ENCODE measurements around the gene SLC25A26. TPM values are rescaled to one million over a fixed set of nuclear protein-coding genes. Genes with fewer than 3 reads are reported as not detected.

SLC25A26 gene
- total and polyA plus RNA-seq, 9 donors = 17.3 to 32.3 (median 22.6) TPM

GRCh38 chr3:66314455-66314854, 93.7 kb downstream of the SLC25A26 start:
- 50 to 60% (median 58%) methylated on average over 6 of the region's 6 CpGs for WGBS, 3 donors
- no peak overlapping the region for H3K27ac ChIP-seq
- TF ChIP-seq EP300 (IDR thresholded peaks at IDR 0.05) = no peak
- no peak for TF ChIP-seq CTCF (IDR thresholded peaks at IDR 0.05)
- no peak for TF ChIP-seq POLR2A (IDR thresholded peaks at IDR 0.05)
- H3K27me3 ChIP-seq = no peaks in the 10 kb centered on the region
- no peak for DNase-seq
- no peak overlapping the region for H3K4me3 ChIP-seq
- intact Hi-C loops (cut with DNase I) = no loop called here
- H3K36me3 ChIP-seq = no peaks in the 10 kb centered on the region
- no peaks in the 10 kb centered on the region for H3K9me3 ChIP-seq
- H3K4me1 ChIP-seq (ENCODE audit: insufficient read depth) = no peaks in the 10 kb centered on the region

DNA sequence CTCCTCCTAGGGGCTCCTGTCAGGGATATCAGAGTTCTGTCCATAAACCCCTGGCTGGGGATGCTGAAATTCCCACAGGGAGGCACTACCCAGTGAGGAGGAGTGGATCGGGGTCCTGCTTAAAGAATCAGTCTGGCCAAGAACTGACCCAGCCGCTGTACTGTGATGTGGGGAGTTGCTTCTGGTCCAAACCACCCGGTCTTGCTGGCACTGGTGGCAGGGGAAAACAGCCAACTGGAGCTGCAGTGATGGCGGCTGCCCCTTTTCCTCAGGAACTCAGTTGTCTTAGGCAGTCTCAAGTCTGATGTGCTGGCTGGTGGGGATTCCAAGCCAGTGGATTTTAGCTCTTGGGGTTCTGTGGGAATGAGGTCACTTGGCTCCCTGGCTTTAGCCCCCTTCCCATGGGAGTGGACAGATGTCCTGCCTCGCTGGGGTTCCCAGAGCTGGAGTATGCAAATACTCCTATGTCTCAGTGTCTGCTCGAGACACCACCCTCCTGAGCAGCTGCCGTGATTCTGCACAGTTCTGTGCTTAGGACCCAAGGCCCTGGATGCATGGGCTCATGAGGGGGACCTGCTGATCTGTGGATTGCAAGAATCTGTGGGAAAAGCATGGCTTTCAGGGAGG, 97.1 kb downstream of the SLC25A26 start:
- Histone ChIP-seq H3K27me3 (no peaks in the 10 kb centered on the region), H3K36me3 (no peaks in the 10 kb centered on the region), H3K4me3 (no peak overlapping the region), H3K9me3 (no peaks in the 10 kb centered on the region), H3K27ac (no peak overlapping the region), H3K4me1 (ENCODE audit: insufficient read depth) (no peaks in the 10 kb centered on the region)
- no peak for TF ChIP-seq POLR2A (IDR thresholded peaks at IDR 0.05)
- no peak for TF ChIP-seq CTCF (IDR thresholded peaks at IDR 0.05)
- no peak for TF ChIP-seq EP300 (IDR thresholded peaks at IDR 0.05)
- intact Hi-C loops (cut with DNase I) = no loop called here
- 90 to 95% (median 91%) methylated on average over 6 to 7 of the region's 7 CpGs for WGBS, 3 donors
- no peak for DNase-seq

- 88% methylated on average over 1 of the region's 1 CpG for WGBS, 3 donors
- no peak for TF ChIP-seq CTCF (IDR thresholded peaks at IDR 0.05)
- TF ChIP-seq EP300 (IDR thresholded peaks at IDR 0.05) = no peak
- no peak for TF ChIP-seq POLR2A (IDR thresholded peaks at IDR 0.05)
- DNase-seq = no peak
- Histone ChIP-seq H3K4me3 (no peak overlapping the region), H3K36me3 (no peaks in the 10 kb centered on the region), H3K4me1 (ENCODE audit: insufficient read depth) (no peaks in the 10 kb centered on the region), H3K27ac (no peak overlapping the region), H3K27me3 (no peaks in the 10 kb centered on the region), H3K9me3 (no peaks in the 10 kb centered on the region)
- intact Hi-C loops (cut with DNase I) = no loop called here
Observed at GRCh38 chr3:66320390-66320789, 99.6 kb downstream of the SLC25A26 start.

DNA sequence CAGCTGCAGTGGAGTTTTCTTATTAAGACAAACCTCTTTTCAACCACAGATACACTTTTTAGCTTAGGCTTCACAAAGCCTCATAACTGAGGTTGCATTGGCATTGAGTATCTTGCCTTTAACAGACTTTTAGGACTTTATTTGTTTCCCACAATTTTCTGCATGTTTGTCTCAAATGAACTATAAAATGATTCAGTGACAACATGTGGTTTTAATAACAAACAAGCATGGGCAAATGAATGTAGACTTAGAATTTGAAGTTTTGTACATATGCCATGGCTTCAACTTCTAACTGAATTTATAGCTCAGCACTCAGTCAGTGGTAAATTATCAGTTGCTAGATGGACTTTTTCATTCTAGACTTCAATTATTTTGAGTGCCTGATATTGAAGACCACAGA, 101.6 kb downstream of the SLC25A26 start:
- no peak overlapping the region for H3K27ac ChIP-seq
- no peaks in the 10 kb centered on the region for H3K36me3 ChIP-seq
- H3K4me1 ChIP-seq (ENCODE audit: insufficient read depth) = no peaks in the 10 kb centered on the region
- no peak for DNase-seq
- no peak overlapping the region for H3K4me3 ChIP-seq
- intact Hi-C loops (cut with DNase I) = no loop called here
- no peaks in the 10 kb centered on the region for H3K9me3 ChIP-seq
- TF ChIP-seq CTCF (IDR thresholded peaks at IDR 0.05) = no peak
- no peak for TF ChIP-seq EP300 (IDR thresholded peaks at IDR 0.05)
- TF ChIP-seq POLR2A (IDR thresholded peaks at IDR 0.05) = no peak
- no peaks in the 10 kb centered on the region for H3K27me3 ChIP-seq
